Measurements from ENCODE around the gene DUSP28.

- TF ChIP-seq POLR2AphosphoS5 (IDR thresholded peaks at IDR 0.05; ENCODE audit: low read depth, low read length): no peak; the same call in 1 of the 2 replicates
- TF ChIP-seq POLR2A (IDR thresholded peaks at IDR 0.05; ENCODE audit: low read depth, low read length): no peak
- no peak; the same call in 1 of the 2 replicates for TF ChIP-seq TAF1 (IDR thresholded peaks at IDR 0.05; ENCODE audit: low read depth, low read length)
- TF ChIP-seq SPI1 (IDR thresholded peaks at IDR 0.05; ENCODE audit: low read depth, low read length): no peak
- no peak; the same call in 1 of the 2 replicates for TF ChIP-seq POU2F2 (IDR thresholded peaks at IDR 0.05; ENCODE audit: low read depth, low read length)
- no peak for TF ChIP-seq PAX5 (IDR thresholded peaks at IDR 0.05; ENCODE audit: insufficient read depth, low read length, severe bottlenecking)
These were observed 1.3 kb downstream of the DUSP28 start for GRCh38 chr2:240561325-240561971.

Measured in GM12891 (cell line).